GM21717 (cell line): ENCODE results near the gene TMEM151B.
"Not testable (repeated sequence)": the region's sequence is repeated elsewhere in the genome, so short reads cannot be mapped to it uniquely, and the experiment has no call there.

ENCODE experiments used
- ATAC-seq: cut with Tn5 transposase; IDR thresholded peaks from one replicate; pipeline ENCODE4 v1.9.1; 2021; ENCODE audit warnings: mild to moderate bottlenecking, moderate library complexity; ENCODE audit not compliant: unreplicated experiment

The TMEM151B gene

DNA sequence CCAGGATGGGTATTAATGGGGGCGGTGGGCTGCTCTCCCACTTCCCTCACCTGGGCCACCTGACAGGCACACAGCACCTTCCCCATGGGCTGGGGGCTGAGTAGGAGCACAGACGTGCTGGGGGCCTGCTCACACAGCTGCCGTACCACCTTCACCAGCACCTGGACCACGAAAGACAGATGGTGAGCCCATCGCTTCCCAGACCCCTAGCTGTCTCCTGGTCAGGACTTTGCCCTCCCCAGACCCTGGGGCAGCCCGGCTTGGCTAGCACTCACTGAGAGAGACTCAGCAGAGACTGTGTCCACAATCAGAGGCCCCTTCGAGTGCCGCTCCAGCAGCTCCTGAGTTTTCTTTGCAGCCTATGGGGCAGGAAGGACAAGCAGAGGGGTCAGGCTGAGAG is 30.9 kb downstream of the TMEM151B start:
- ATAC-seq = no peak

DNA sequence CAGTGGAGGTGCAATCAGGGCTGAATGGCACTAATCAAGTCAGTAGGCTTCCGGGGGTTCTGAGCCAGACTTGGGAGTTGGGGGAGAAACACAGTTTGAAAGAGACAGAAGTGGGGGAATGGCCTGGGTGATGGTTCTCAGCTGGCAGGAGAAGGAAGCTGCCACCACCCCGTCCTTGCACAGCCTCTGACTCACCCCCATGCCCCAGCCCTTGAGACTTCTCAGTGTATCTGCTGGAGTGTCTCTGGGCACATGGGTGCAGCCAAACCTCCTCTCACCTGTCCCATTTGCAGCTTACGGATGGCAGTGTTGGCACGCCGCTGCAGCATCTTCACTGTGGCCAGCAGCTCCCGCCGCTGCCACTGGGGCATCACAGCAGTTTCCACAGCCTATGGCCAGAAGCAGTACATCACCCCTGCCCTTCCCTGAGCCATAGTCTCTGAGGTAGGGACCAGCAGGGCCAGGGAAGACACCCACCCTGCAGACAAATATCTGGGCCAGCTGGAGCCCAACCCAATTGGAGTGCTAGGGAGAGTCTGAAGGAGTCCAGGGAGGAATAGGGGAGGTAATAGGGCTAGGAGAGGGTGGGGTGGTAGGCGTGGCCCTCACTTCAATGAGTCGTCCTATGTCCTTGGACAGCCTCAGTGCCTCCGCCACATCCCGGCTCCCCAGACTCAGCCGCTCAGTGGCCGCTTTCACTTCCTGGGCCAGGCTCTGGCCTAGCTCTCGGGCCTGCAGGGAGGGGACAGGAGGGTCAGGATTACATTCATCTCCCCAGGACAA is 31.7 kb downstream of the TMEM151B start:
- ATAC-seq = no peak

DNA sequence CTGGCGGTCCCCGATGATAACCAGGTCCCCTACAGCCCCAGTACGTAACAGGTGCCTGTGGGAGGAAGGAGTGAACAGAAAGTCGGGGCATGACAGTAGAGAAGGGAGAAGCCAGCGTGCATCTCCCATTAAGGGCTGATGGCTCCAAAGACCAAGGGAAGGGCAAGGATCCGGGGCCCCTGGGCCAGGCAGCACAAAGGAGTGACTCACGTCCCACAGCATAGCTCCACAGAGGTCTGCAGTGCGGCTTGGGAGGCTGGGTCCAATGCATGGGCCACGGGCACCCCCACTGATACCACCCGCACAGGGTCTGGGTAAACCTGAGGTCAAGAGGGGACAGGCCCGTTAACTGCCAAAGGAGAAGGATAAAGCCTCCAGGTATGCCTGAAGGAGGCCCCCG is 32.6 kb downstream of the TMEM151B start:
- no peak for ATAC-seq

DNA sequence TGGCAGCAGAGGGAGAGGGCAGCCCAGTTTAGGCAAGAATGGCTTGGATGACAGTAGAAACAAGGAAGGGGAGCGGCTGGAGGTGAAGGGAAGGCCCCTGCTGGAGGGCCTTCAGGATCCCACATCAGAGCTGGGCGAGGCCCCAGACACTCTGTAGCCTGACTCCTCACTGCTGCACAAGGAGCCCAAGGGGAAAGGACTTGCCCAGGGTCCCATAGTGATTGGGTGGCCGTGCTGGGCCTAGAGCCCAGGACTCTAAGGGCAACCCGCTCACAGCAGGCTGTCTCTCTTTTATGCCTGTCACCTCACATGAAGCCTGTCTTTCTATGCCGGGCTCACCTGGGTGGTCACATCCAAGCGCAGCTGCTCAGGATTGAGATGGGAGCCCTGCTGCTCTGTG is 33.6 kb downstream of the TMEM151B start:
- no peak for ATAC-seq

DNA sequence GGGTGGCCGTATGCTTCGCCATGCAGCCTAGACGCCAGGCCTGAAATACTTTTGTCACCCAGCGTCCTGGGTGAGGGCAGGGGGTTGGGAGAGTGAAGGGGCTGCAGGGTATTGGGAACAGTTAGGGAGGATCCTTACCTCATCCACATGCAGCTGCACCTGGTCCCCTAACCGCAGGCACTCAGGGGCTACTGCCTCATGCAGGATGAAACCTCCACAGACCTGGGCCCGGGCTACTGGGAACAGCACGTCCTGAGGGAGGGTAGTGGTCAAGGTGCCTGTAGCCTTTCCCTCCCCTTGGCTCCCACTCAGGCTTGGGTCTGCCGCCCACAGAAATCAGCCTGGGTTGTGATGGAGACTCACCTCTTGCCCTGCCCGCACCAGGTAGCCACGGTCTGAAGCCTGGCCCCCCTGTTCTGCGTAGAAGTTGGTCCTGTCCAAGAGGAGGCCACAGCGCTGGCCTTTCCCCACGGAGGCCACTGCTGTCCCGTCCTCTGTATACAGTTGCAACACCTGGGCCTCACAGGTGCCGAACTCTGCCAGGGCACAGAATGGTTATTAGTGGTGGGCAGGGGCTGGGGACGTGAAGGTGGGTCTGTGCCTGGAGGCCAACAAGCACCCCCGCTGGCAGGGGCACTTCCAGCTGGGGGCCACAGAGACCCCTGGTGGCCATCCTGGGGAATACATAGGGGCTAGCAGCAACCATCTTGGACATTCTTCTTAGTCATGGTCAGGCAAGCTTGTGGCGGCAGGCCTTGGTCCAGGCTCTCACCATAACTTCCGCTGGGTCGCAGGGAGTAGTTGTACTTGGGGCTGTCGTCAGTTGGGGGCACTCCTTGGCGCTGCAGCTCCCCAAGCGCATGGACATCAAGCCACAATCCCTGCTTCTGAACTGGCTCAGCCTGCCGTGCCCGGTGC is 34.3 kb downstream of the TMEM151B start:
- no peak for ATAC-seq

DNA sequence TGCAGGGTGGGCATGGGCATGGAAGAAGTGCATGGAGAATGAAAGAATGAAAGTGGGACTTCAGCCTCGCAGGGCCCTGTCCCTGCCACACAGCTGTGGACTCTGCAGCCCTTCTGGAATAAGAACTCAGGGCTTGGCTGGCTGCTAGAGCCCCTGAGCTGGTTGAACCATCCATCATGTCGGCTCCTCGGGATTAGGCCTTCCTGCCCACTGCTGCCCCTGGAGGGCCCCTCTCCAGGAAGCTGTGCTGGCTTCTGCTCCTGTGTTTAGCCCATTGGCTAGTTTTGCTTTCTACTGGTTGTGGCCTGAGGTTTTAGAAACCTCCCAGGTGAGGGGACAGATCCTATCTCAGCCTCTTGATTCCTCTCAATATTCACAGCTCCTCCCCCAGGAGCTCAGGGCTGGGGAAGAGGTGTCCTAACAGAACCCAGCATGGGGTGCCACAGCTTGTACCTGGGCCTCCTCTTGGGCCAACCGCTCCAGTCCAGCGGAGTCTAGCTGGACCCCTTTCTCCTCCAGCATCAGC is 35.0 kb downstream of the TMEM151B start:
- no peak for ATAC-seq

DNA sequence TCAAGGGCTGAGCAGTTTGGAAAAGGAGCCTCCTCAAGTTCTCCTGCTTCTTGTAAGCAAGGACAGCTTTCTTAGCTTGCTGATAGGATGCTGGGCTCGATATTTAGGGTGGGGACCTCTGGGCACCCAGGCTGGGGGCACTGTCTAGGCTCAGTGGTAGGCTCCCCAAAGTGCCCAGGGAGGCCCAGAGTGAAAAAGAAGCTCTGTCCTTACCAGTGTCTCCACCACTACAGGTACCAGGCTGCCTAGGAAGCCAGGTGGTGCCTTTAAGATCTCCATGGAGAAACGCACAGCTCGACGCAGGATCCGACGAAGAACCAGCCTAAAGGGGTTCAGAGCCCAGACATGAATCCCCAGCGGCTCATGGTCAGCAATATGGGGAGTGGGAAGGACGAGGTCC is 36.5 kb downstream of the TMEM151B start:
- no peak for ATAC-seq

DNA sequence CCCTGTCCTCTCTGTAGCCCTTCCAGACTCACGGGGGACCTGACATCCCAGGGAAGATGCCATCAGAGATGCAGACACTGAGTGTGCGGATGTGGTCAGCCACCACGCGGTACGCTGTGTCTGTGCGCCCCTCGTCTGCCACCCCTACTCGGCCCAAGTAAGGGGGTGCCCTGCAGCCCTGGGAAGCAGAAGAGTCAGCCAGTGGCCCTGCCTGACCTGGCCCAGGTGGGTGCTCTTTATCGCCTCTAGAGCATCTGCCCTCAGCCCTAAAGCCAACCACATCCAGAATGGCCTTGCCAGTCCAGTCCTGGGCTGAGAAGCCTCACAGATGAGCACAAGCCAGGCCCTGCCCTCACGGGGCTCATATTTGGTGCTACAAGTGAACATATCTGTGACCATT is 37.0 kb downstream of the TMEM151B start:
- ATAC-seq = no peak

DNA sequence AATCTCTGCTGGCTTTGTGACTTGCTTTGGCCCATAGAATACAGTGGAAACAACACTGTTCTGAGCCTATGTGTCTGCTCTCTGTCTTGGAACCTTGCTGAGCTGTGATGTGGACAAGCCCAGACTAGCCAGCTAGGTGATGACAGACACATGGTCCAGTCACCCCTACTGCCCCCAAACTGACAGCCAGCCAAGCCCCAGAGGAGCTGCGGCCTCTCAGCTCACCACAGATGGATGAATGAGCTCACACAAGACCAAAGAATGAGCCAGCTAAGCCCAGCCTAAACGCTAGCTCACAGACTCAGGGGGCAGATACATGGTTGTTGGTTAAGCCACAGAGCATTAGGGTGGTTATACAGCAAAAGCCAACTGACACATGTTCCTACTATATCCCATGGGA is 38.8 kb downstream of the TMEM151B start:
- no peak for ATAC-seq

DNA sequence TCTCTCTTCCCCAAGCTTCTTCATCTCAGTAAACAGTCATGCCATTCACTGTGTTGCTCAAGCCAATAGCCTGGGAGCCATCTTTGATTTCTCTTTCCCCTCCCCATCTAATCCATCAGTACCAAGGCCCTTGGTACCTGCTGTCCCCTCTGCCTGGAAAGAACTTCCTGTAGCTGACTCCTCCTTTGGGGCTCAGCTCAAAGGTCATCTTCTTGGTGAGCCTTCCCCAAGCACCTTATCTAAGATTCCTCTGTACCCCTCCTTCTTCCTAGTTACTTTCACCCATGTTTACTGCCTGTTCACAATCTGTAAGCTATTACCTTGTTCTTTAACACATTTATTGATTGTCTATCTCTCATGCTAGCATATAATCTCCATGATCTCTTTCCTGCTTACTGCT is 39.4 kb downstream of the TMEM151B start:
- no peak for ATAC-seq

DNA sequence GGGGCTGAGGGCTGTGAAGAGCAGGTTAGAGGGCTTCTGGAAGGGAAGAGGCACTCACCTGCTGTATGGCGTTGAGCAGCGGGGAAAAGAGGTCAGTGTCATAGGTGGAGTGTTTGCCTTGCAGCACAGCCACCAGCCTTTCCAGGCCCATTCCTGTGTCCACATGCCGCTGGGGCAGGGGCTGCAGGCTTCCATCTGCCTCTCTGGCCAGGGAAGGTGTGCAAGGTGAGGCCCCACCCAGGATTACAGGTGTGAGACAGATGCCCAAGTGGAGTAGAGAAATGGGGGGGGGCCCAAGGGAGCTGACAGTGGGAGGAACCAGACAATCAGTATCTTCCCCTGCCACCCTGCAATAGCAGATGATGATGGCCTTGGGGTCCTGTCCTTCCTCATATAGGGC is 40.0 kb downstream of the TMEM151B start:
- no peak for ATAC-seq

DNA sequence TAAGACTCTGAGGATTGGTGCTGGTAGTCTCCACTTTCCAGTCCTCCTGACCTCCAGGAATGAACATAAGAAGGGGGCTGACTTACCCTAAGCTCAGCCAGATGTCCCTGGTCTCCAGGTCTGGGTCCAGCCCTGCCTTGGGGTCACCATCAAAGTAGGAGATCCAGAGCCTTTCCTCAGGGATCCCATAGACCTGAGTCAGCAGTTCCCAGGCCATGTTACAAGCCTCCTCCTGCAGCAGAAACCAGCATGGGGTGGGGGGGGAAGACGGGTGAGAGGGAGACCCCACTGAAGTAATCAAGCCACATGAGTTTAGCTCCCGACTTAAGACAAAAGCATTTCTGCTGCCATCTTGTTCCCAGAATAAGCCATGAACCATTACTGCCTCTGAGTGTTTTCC is 41.1 kb downstream of the TMEM151B start:
- ATAC-seq = no peak

DNA sequence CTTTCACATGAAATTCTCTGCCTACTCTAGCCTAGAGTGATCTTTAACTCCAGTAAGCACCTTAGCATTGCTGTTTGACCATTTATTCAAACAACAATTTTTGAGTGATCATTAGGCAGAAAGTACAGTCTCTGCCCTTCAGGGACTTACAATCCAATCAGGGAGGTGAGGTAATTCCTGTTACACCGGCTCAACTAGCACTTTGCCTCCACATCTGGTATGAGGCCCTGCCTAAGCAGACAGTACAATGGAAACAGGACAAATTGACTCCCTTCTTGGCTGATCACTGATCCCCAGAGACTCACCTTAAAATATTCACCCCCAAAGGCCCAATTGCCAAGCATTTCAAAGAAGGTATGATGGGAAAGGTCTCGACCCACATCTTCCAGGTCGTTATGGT is 41.5 kb downstream of the TMEM151B start:
- ATAC-seq = no peak

DNA sequence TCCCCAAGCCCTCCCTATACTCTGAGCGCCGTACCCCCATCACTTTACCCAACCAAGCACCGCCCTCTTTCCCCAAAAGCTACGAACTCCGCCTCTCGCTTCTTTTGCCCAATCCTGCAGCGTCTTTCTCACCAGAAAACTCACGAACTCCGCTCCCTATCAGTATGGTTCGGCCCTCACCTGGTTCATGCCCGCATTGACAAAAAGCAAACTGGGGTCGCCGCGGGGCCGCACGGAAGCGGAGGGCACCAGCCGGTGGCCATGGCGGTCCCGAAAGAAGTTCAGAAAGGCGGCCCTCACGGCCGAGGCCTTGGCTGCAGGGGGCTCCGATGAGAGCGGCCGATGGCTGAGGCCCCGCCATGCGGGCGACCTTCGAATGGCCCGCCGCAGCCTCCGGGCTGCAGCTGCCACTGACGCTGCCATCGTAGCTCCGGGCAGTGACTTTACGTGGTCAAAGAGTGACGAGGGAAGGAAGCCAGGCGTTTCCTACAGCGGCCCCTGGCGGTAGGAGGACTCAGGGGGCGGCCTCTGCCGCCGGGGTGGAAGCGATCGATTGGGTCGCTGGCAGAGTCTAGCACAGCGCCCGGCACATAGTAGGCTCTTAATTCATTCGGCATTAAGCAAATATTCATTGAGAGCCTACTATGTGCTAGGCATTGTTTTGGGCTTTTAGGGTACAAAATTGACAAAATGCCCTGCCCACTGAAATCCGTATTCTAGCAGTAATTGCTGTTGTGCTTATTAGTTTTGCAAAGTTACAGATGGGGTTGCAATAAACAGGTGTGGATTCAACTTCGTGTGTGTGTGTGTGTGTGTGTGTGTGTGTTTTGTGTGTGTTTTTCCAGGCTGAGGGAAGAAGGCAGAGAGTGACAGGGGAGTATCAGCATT is 42.9 kb downstream of the TMEM151B start, which contains the start of gene AARS2:
Gene AARS2, minus strand, starts transcription at position 447 of the 888 bp plus-strand sequence. Its CDS starts 24 bp downstream, at position 423.
- ATAC-seq = peak; percentile 72

DNA sequence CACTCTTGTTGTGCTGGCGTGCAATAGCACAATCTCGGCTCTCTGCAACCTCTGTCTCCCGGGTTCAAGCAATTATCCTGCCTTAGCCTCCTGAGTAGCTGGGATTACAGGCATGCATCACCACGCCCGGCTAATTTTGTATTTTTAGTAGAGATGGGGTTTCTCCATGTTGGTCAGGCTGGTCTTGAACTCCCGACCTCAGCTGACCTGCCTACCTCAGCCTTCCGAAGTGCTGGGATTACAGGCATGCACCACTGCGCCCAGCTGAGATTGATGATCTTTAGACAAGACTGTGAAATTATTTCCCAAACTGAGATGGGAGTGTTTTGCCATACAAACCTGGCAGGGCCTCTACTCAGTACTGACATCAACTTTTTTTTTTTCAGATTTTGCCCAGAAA is 44.4 kb downstream of the TMEM151B start:
- not testable (repeated sequence) for ATAC-seq

DNA sequence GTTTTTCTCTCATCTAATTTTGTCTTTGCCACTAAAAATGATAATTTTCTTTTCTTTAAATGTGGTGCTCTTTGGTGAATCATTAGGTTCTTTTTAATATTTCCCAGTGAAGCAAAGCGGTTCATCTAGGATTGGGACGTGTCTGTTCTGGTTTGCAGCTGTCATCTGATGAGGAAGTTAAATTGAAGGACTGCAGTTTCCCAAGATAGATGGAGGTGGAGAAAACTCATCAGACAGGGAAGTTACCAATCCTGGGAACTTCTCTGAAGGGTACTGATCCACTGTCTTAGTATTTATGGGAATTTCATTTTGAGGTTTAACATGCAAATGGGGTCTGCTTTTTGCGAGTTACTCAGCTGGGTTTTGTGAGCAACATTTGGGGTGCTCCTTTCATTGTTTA is 45.3 kb downstream of the TMEM151B start:
- ATAC-seq = no peak

DNA sequence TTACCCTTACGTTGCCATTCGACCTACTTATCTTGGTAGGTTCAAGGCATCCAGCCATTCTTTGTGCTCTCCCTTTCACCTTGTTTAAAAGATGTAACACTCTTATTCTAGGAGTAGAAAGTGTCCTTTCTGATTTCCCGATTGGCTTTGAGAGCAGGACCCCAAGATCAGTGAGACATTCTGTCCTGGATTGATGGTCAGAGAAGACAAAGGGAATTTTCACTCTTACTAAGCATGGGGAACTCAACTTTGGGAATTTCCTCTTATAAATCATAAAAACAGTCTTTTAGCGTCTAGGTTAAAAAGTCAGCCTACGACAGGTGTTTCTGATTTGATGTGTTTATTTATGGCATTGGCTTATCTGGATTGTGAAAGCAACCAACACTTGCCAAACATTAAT is 45.7 kb downstream of the TMEM151B start:
- no peak for ATAC-seq

DNA sequence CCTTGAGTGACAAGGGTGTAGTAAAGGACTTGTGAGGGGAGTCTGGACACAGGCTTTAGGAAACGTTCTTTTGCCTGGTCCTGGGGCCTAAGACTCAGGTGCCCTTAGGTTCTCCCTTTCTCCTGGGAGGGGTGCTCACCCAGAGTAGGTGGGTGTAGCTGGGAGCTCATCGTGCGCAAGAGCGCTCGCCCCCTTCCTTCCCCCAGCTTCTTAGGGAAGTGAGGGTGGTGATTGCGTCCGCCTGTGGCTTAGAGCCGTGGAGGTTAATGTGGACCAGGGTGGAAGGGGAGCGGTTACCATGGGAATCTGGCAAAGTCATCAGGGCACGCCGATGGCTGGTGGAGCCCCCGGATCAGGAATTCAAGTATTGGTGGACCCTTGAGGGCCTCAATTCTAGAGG is 46.2 kb downstream of the TMEM151B start:
- ATAC-seq = no peak

DNA sequence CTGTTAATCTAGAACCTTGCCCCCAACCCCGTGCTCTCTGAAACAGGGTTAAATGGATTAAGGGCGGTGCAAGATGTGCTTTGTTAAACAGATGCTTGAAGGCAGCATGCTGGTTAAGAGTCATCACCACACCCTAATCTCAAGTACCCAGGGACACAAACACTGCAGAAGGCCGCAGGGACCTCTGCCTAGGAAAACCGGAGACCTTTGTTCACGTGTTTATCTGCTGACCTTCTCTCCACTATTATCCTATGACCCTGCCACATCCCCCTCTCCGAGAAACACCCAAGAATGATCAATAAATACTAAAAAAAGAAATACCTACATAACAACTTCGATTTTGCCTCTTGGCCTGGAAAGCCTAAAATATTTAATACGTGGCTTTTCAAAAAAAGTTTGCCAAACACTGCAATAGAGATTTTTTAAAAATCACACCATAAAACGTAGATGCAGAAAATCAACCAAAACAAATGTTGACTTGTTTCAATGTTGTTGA is 46.9 kb downstream of the TMEM151B start:
- not testable (repeated sequence) for ATAC-seq

DNA sequence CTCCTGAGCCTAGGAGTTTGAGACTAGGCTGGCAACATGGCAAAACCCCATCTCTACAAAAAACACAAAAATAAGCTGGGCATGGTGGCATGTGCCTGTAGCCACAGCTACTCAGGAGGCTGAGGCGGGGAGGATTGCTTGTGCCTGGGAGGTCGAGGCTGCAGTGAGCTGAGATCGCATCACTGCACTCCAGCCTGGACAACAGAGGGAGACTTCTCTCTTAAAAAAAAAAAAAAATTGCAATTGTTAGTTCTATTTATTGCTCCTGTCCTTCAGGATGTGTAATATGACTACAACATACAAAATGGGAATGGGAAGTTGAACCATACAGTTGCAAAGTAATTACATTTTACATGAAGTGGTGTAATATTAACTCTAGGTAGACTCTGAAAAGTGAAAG is 51.0 kb downstream of the TMEM151B start:
- no peak for ATAC-seq

DNA sequence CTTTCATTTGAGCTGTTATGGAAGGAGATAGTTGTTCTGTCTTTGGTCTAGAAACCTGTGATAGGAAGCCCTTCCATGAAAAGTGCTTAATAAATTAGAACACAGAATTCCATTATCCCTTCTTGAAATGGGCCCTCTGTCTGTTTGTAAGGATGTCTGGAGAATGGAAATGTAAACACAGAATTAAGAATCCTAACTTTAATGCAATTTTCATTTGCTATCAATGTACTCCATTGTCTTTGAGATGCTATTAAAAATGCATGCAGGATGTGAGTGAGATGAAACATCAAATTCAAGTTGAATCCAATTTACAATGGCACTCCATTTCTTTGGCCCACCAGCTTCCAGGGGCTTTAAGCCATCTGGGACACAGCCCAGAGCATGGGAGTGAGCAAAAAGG is 56.8 kb downstream of the TMEM151B start:
- no peak for ATAC-seq
